Femur (tissue), 1 donor: ENCODE data around the gene MAP7D3.
"Not testable (repeated sequence)": the region's sequence is repeated elsewhere in the genome, so short reads cannot be mapped to it uniquely, and the experiment has no call there.

Source experiments
- DNase-seq: peaks from one replicate; pipeline ENCODE4 v3.0.0-alpha.2; 2017

MAP7D3 gene

GRCh38 chrX:136179133-136179532, 72.1 kb downstream of the MAP7D3 start:
- no peak for DNase-seq

GRCh38 chrX:136176399-136176825, 74.8 kb downstream of the MAP7D3 start:
- peak; percentile 41 for DNase-seq

DNA sequence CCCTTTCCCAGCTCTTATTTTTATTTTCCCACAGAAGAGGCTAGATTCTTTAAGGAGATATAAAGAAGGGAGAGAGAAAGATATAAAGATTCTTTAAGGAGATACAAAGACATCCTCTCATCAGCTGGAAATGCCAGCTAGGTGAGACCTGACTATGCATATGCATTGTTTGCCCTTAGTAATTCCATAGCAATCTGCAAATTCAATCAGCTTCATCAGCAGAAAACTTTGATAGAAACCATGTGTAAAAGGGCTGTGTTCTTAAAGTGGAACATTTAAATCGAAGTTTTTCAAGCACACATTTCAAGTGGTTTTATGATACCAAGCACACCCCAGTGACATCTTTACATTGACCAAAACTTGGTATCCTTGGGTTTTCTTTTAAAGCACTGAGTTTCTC, 79.8 kb downstream of the MAP7D3 start:
- no peak for DNase-seq

DNA sequence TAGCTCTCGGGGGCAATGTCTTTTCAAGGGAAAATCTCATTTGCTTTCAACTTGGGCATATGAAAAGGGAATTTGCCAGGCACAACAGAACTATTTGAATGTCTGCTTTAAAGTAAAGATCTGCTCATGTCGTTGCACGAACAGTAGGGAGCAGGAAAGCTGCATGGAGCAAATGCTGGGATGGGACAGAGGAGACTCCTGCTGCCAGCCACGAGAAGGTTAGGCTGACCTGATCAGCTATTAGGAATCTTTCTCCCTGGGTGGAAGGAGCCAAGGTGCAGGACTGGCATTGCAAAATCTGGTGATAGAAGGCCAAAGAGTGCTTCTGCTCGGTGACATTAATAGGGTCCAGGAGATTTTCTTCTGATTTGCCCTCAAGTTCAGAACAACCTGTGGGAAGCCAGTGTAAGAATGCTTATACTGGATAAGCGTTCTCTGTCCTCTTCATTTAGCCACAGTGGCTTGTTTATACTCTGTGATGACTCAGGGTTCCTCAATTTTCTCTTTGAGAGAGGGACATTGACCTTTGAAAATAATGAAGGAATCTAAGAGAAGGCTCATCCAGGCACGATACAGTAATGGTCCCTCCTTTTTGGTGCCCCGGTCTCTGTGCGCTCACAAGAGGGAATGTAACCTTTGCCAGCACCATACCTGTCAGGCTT, 80.9 kb downstream of the MAP7D3 start:
- no peak for DNase-seq

- DNase-seq, result peak; percentile 63
Measured at GRCh38 chrX:136168929-136169735, 82.1 kb downstream of the MAP7D3 start.

DNA sequence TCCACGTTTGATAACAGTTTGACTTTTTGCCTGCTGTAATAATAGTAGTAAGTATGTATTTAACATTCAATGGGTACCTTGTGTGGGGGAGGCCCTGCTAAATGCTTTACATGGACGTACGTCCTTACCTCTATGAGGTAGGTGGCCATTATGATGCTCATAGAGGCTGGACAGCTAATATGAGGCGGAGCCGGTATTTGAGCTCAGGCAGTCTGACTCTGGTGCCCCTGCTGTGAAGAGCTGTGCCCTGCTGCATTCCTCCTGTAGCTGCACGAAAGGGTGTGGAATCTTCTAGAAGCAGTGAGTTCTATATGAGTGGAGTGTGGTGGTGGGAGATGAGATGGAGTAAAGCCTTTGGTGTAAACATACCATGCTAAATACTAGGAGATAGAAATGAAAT, 83.2 kb downstream of the MAP7D3 start:
- DNase-seq, result not testable (repeated sequence)

GRCh38 chrX:136166221-136166855, 84.9 kb downstream of the MAP7D3 start:
- no peak for DNase-seq

GRCh38 chrX:136165406-136165805, 85.8 kb downstream of the MAP7D3 start:
- no peak for DNase-seq

DNA sequence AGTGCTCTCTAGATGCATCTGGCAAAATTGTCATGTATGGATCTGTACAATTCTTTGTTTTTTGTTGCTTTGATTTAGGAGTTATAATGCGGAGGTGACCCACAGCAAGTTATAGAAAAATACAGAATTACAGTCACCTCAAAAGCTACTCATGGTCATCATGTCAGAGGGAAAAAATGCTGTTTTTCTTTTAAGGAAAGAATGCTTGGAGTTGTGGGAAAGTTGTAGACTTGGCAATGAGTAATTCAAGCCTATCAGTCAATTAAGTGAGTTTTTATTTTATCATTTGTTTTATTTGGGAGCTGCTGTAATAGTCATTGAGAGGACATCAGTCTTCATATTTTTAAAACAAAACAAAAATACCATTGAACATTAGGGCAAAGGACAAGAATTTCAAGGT, 87.5 kb downstream of the MAP7D3 start:
- no peak for DNase-seq
